ENCODE results near the gene SDF4.

SDF4 gene

GRCh38 chr1:1274299-1274930 lies 42.6 kb upstream of the SDF4 start:
- DNase-seq (ENCODE audit: low read depth), result no peak
- H3K4me3 ChIP-seq (ENCODE audit: control insufficient read depth, low read depth, low read length), result peak overlapping the region; percentile 54
- TF ChIP-seq, protein P1, sequence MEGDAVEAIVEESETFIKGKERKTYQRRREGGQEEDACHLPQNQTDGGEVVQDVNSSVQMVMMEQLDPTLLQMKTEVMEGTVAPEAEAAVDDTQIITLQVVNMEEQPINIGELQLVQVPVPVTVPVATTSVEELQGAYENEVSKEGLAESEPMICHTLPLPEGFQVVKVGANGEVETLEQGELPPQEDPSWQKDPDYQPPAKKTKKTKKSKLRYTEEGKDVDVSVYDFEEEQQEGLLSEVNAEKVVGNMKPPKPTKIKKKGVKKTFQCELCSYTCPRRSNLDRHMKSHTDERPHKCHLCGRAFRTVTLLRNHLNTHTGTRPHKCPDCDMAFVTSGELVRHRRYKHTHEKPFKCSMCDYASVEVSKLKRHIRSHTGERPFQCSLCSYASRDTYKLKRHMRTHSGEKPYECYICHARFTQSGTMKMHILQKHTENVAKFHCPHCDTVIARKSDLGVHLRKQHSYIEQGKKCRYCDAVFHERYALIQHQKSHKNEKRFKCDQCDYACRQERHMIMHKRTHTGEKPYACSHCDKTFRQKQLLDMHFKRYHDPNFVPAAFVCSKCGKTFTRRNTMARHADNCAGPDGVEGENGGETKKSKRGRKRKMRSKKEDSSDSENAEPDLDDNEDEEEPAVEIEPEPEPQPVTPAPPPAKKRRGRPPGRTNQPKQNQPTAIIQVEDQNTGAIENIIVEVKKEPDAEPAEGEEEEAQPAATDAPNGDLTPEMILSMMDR (IDR thresholded peaks at IDR 0.05; ENCODE audit: control insufficient read depth, insufficient read depth, low read depth, low read length, missing control alignments), result no peak

DNA sequence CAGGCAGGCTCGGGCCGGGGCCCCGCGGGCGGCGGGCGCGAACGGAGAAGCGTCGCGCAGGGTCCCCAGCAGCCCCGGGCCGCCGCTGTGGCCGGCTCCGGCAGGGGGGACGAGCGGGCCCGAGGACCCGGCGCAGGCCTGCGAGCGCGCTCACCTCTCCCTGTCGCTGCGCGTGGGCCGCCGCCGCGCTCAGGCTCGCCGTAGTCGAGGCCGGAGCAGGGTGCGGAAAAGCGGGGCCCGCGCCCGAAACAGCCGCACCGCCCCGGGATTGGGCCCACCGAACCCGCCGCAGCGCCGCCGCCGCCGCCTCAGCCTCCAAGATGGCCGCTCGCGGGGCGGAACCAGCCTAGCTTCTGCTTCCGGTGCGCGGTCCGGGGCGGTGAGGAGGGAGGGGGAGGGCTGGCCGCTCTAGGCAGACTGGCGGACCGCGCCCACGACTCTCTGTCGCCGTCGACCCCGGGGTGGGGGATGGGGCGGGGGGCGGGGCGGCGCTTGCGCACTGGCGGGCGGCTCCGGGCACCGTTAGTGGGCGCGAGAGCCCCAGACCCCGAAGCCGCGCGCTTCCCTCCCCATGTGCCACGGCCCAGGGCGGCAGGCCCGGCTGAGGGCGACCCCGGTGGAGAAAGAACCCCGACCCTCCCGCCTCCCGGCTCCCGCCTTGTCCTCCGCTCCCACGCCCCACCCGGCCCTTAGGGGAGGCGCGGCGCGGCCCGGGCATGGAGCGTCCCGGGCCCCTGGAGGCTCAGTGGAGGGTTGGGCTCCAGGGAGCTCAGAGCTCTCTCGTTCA lies 41.9 kb upstream of the SDF4 start, which contains the start of gene UBE2J2:
Gene UBE2J2, minus strand, starts transcription at position 343 of the 787 bp plus-strand sequence. CDS start 5,862 bp downstream, outside the sequence.
- TF ChIP-seq, protein P1 (IDR thresholded peaks at IDR 0.05; ENCODE audit: control insufficient read depth, insufficient read depth, low read depth, low read length, missing control alignments), result no peak
- DNase-seq (ENCODE audit: low read depth), result peak; percentile 70
- H3K4me3 ChIP-seq (ENCODE audit: control insufficient read depth, low read depth, low read length), result peak within 1 kb of the TSS; percentile 83

GRCh38 chr1:1273209-1273511 lies 41.4 kb upstream of the SDF4 start:
- no peak for DNase-seq (ENCODE audit: low read depth)
- TF ChIP-seq, protein P1 (IDR thresholded peaks at IDR 0.05; ENCODE audit: control insufficient read depth, insufficient read depth, low read depth, low read length, missing control alignments), result no peak
- H3K4me3 ChIP-seq (ENCODE audit: control insufficient read depth, low read depth, low read length), result peak overlapping the region; percentile 83

DNA sequence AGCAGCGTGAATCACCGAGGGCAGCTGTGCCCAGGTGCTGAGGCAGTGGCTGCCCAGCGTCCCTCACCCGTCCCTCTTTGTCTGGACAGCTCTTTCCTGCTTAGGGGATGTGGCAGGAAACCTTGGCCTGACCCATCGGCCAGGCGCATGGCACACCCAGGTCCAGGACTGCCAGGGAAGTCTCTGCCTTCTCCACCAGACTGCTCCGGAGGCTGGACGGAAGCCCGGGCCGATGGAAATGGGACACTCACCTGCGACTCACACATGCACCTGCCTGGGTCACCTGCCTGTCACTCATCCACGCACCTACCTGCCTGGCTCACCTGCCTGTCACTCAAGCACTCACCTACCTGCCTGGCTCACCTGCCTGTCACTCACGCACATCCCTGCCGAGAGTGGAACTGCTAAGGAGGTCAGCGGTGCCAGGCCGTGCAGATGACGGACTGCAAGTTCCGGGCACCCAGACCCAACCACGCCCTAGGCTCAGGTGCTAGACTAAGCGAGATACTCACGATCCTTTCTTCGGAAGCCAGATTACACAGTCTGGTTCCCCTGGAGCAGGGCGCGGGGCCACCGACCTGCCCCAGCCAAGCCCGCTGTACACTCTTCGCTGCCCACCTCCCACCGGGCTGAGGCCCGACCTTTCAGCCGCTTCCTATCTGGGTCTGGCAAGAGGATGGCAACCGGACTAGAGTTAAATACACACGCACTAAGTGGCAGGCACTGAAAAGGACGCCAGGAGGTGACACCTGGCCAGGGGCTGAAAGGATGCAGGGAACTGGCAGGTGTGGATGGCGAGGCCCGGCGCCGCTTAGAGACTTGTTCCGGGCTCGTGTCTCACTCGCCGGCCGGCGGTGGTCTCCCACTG lies 40.8 kb upstream of the SDF4 start:
- DNase-seq (ENCODE audit: low read depth), result no peak
- TF ChIP-seq, protein P1 (IDR thresholded peaks at IDR 0.05; ENCODE audit: control insufficient read depth, insufficient read depth, low read depth, low read length, missing control alignments), result no peak
- peak overlapping the region; percentile 83 for H3K4me3 ChIP-seq (ENCODE audit: control insufficient read depth, low read depth, low read length)

GRCh38 chr1:1270813-1271212 lies 39.0 kb upstream of the SDF4 start:
- no peak overlapping the region for H3K4me3 ChIP-seq (ENCODE audit: control insufficient read depth, low read depth, low read length)
- DNase-seq (ENCODE audit: low read depth), result no peak
- TF ChIP-seq, protein P1 (IDR thresholded peaks at IDR 0.05; ENCODE audit: control insufficient read depth, insufficient read depth, low read depth, low read length, missing control alignments), result no peak

- no peak for DNase-seq (ENCODE audit: low read depth)
- no peak overlapping the region for H3K4me3 ChIP-seq (ENCODE audit: control insufficient read depth, low read depth, low read length)
- TF ChIP-seq, protein P1 (IDR thresholded peaks at IDR 0.05; ENCODE audit: control insufficient read depth, insufficient read depth, low read depth, low read length, missing control alignments), result no peak
Observed at GRCh38 chr1:1268284-1268682, 36.5 kb upstream of the SDF4 start.
